Body of pancreas (tissue), 4 donors: ENCODE data around the gene FHOD3.

Experiments used
- POLR2A ChIP-seq, 3 donors: fragments of 450-650 bp; IDR thresholded peaks; one replicate each; pipeline ENCODE4 v1.6.1; 2016; ENCODE audit warnings: antibody characterized with exemption in 3 of 3, mild to moderate bottlenecking in 2 of 3
- TF ChIP-seq, protein P1 (sequence below), 7 experiments: fragments of 450-650 bp in 4 of 7; fragments of 200-600 bp in 3 of 7; sonication (generic) in 3 of 7; IDR thresholded peaks; one replicate each; pipeline ENCODE4 v1.5.1; 2016 to 2019; ENCODE audit warnings: antibody characterized with exemption in 7 of 7

DNA sequence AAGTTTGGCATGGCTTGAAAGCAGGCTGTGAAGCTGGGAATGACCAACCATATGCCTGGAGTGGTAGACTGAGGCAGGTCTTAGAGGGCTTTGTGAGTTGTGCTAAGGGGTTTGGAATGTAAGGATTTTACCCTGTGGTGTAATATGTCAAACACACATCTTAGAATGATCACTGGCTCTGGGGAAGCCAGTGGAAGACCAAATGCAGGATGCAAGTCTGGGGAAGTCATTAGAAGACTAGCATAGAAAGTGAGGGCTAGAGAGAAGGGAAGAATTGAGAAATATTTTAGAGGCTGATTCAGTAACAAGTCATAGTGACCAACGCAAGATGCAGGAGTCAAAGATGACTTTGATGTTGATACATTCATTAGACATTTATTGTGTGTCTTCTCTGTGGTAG is 3.5 kb upstream of the FHOD3 start:
- TF ChIP-seq, protein P1, sequence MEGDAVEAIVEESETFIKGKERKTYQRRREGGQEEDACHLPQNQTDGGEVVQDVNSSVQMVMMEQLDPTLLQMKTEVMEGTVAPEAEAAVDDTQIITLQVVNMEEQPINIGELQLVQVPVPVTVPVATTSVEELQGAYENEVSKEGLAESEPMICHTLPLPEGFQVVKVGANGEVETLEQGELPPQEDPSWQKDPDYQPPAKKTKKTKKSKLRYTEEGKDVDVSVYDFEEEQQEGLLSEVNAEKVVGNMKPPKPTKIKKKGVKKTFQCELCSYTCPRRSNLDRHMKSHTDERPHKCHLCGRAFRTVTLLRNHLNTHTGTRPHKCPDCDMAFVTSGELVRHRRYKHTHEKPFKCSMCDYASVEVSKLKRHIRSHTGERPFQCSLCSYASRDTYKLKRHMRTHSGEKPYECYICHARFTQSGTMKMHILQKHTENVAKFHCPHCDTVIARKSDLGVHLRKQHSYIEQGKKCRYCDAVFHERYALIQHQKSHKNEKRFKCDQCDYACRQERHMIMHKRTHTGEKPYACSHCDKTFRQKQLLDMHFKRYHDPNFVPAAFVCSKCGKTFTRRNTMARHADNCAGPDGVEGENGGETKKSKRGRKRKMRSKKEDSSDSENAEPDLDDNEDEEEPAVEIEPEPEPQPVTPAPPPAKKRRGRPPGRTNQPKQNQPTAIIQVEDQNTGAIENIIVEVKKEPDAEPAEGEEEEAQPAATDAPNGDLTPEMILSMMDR (IDR thresholded peaks at IDR 0.05): no peak
- TF ChIP-seq POLR2A (IDR thresholded peaks at IDR 0.05): no peak
